Psoas muscle (tissue), 8 donors: ENCODE results near the gene BRD4. TPM values are rescaled to one million over a fixed set of nuclear protein-coding genes. Genes with fewer than 3 reads are reported as not detected.

Experiments
- ATAC-seq, 4 donors: fragments of 200-7000 bp; cut with Tn5 transposase; one replicate each; pipeline ENCODE4 v1.9.1; 2020; ENCODE audit warnings: moderate library complexity in 3 of 4, mild to moderate bottlenecking in 2 of 4
- DNase-seq, 2 donors: peaks; one replicate each; pipeline ENCODE4 v3.0.0-alpha.2; 2020
- H3K27ac ChIP-seq: fragments of 200-600 bp; one replicate; pipeline ENCODE4 v1.8.0; 2022
- H3K27me3 ChIP-seq, 3 donors: fragments of 200-600 bp in 1 of 3; one replicate each; pipeline versions ENCODE4 v1.6.1 to v1.8.0; 2013 to 2022; ENCODE audit warnings: low read length in 2 of 3, mild to moderate bottlenecking in 2 of 3, moderate library complexity in 1 of 3; ENCODE audit not compliant: insufficient read depth in 3 of 3
- H3K36me3 ChIP-seq, 2 donors: fragments of 200-600 bp in 1 of 2; one replicate each; pipeline versions ENCODE4 v1.6.1 to v1.8.0; 2013 to 2022; ENCODE audit warnings: low read depth in 1 of 2, mild to moderate bottlenecking in 1 of 2, moderate library complexity in 1 of 2; ENCODE audit not compliant: insufficient read depth in 1 of 2
- H3K4me1 ChIP-seq: fragments of 200-600 bp; one replicate; pipeline ENCODE4 v1.8.0; 2022
- H3K4me3 ChIP-seq: fragments of 200-600 bp; one replicate; pipeline ENCODE4 v1.8.0; 2022; ENCODE audit warnings: mild to moderate bottlenecking
- H3K9me3 ChIP-seq: fragments of 200-600 bp; one replicate; pipeline ENCODE4 v1.8.0; 2022
- CTCF ChIP-seq: fragments of 200-600 bp; IDR thresholded peaks from one replicate; pipeline ENCODE4 v1.8.0; 2022; ENCODE audit warnings: antibody characterized with exemption
- WGBS, 3 donors: extraction: QIAGEN DNeasy Blood & Tissue Kit; methylation state at CpG; one replicate each; pipeline versions ENCODE4 v1.1.6 to v1.1.7; 2013; 5-methylcytosine and 5-hydroxymethylcytosine counted together
- intact Hi-C, 2 donors: fragments of 100-400 bp; cut with DNase I; formaldehyde crosslinking; loops; one replicate each; pipeline versions ENCODE4 v1.11.0 to v1.14.2; 2022
- polyA plus RNA-seq, 3 donors: library from polyadenylated mRNA; stranded (reverse); fragments of 200-250 nt; gene quantifications; one replicate each; pipeline ENCODE4 v1.2.3, GENCODE V29; 2013
- total RNA-seq, 4 donors: library from RNA; stranded (reverse); fragmentation: NEBNext Ultra II Directional in 2 of 4; extraction: Animal tissue kit (Norgen Biotek cat#: 25700) in 2 of 4; gene quantifications; one replicate each; pipeline versions ENCODE4 v1.2.1 to v1.2.4, GENCODE V29; 2021 to 2023
- donor health status: healthy with polysubstance abuse.
- donor health status: DM: no; HTN: no; CAD: no; lungs with moderate emphysema.
- donor health status: Bipolar disorder and iron deficiency.
- donor health status: healthy.
- donor health status: DM: yes; HTN: yes; CAD: no.
- donor health status: DM: no; HTN: no; CAD: no.
- donor health status: DM: no; HTN: no; CAD: no.
- donor health status: DM: yes; HTN: yes; CAD: no.

Gene BRD4
- total and polyA plus RNA-seq, 7 donors: 42.6 to 120 (median 98.6) TPM

- intact Hi-C loops: no loop called here
- peak overlapping the region; percentile 16 for H3K27ac ChIP-seq
- 70 to 80% (median 80%) methylated on average over 6 to 7 of the region's 7 CpGs for WGBS, 3 donors
- no peaks in the 10 kb centered on the region for H3K36me3 ChIP-seq
- DNase-seq (no peak), ATAC-seq (no peak)
- no peaks in the 10 kb centered on the region for H3K27me3 ChIP-seq
- TF ChIP-seq CTCF: no peak
- H3K9me3 ChIP-seq: no peaks in the 10 kb centered on the region
- no peak overlapping the region for H3K4me3 ChIP-seq
- peaks cover 3% of the 10 kb centered on the region for H3K4me1 ChIP-seq
Observed at GRCh38 chr19:15225760-15226159, 106.6 kb downstream of the BRD4 start.

GRCh38 chr19:15223649-15224361, 108.5 kb downstream of the BRD4 start:
- H3K4me1 ChIP-seq: peaks cover 3% of the 10 kb centered on the region
- H3K4me3 ChIP-seq: peak overlapping the region; percentile 79
- 12 to 16% (median 12%) methylated on average over 39 to 51 of the region's 51 CpGs for WGBS, 3 donors
- intact Hi-C loops: no loop called here
- H3K36me3 ChIP-seq: no peaks in the 10 kb centered on the region
- ATAC-seq (peak; percentile 19 to 41 (median 28)), DNase-seq (peak in 1 of 2 donors; percentile 28)
- H3K27ac ChIP-seq: peak overlapping the region; percentile 61
- TF ChIP-seq CTCF: no peak
- no peaks in the 10 kb centered on the region for H3K27me3 ChIP-seq
- H3K9me3 ChIP-seq: no peaks in the 10 kb centered on the region

GRCh38 chr19:15222738-15223648, 109.3 kb downstream of the BRD4 start:
- H3K4me1 ChIP-seq: peaks cover 3% of the 10 kb centered on the region
- 6 to 7% (median 6%) methylated on average over 40 to 48 of the region's 48 CpGs for WGBS, 3 donors
- H3K4me3 ChIP-seq: peak overlapping the region; percentile 79
- DNase-seq (peak; percentile 90 to 94), ATAC-seq (peak; percentile 91 to 95 (median 92))
- H3K27me3 ChIP-seq: no peaks in the 10 kb centered on the region
- H3K36me3 ChIP-seq: no peaks in the 10 kb centered on the region
- no peak for TF ChIP-seq CTCF
- no peaks in the 10 kb centered on the region for H3K9me3 ChIP-seq
- intact Hi-C loops: no loop called here
- peak overlapping the region; percentile 55 for H3K27ac ChIP-seq

- intact Hi-C loops: no loop called here
- H3K36me3 ChIP-seq: no peaks in the 10 kb centered on the region
- TF ChIP-seq CTCF: no peak
- peak overlapping the region; percentile 43 for H3K27ac ChIP-seq
- 72 to 79% (median 78%) methylated on average over 6 of the region's 6 CpGs for WGBS, 3 donors
- H3K27me3 ChIP-seq: no peaks in the 10 kb centered on the region
- DNase-seq (no peak), ATAC-seq (no peak)
- peaks cover 3% of the 10 kb centered on the region for H3K4me1 ChIP-seq
- H3K9me3 ChIP-seq: no peaks in the 10 kb centered on the region
- no peak overlapping the region for H3K4me3 ChIP-seq
Observed at GRCh38 chr19:15220833-15221232, 111.5 kb downstream of the BRD4 start.
